Neuronal stem cell (in vitro differentiated cells): ENCODE results near the gene LHFPL5.
A peak's percentile ranks its signal among the peaks of the same experiment; 100 is the strongest.

Experiments used
- DNase-seq: peaks from one replicate; pipeline ENCODE4 v3.0.0-alpha.2; 2013; ENCODE audit warnings: low spot score
- H2AFZ ChIP-seq: one replicate; pipeline ENCODE4 v1.6.1; 2013; ENCODE audit warnings: mild to moderate bottlenecking, low read length, inconsistent platforms
- H2AK5ac ChIP-seq: 2 replicates; pipeline ENCODE4 v1.6.1; 2013; ENCODE audit warnings: low read depth, mild to moderate bottlenecking, inconsistent platforms, low read length, moderate library complexity, mixed read lengths
- H2BK120ac ChIP-seq: 2 replicates; pipeline ENCODE4 v1.6.1; 2013; ENCODE audit warnings: low read depth, mild to moderate bottlenecking, inconsistent platforms, low read length, moderate library complexity, mixed read lengths
- H2BK12ac ChIP-seq: one replicate; pipeline ENCODE4 v1.6.1; 2013; ENCODE audit warnings: low read length, inconsistent platforms
- H2BK15ac ChIP-seq: 2 replicates; pipeline ENCODE4 v1.6.1; 2013; ENCODE audit warnings: mild to moderate bottlenecking, low read length, inconsistent platforms, mixed read lengths
- H2BK5ac ChIP-seq: one replicate; pipeline ENCODE4 v1.6.1; 2013; ENCODE audit warnings: inconsistent platforms, mild to moderate bottlenecking, low read length, moderate library complexity
- H3K14ac ChIP-seq: one replicate; pipeline ENCODE4 v1.6.1; 2013; ENCODE audit warnings: low read length, inconsistent platforms
- H3K18ac ChIP-seq: 2 replicates; pipeline ENCODE4 v1.6.1; 2013; ENCODE audit warnings: low read length, inconsistent platforms
- H3K23ac ChIP-seq: 2 replicates; pipeline ENCODE4 v1.6.1; 2013; ENCODE audit warnings: low read depth, mild to moderate bottlenecking, mixed read lengths, low read length, inconsistent platforms; ENCODE audit not compliant: poor library complexity
- H3K27ac ChIP-seq: replicated peaks from 3 replicates; pipeline ENCODE4 v1.5.1; 2013; ENCODE audit warnings: low read length, inconsistent platforms
- H3K27me3 ChIP-seq, 3 experiments: 2 replicates each; pipeline ENCODE4 v1.6.1; 2013; ENCODE audit warnings: low read length in 3 of 3, mild to moderate bottlenecking in 2 of 3, inconsistent platforms in 1 of 3, low read depth in 1 of 3, mixed read lengths in 1 of 3, moderate library complexity in 1 of 3; ENCODE audit not compliant: control insufficient read depth in 3 of 3, insufficient read depth in 3 of 3
- H3K36me3 ChIP-seq, 2 donors: replicated peaks in 1 of 2; 2 replicates each; pipeline ENCODE4 v1.6.1; 2013; ENCODE audit warnings: low read length in 2 of 2; ENCODE audit not compliant: control insufficient read depth in 2 of 2, insufficient read depth in 2 of 2
- H3K4ac ChIP-seq: 2 replicates; pipeline ENCODE4 v1.6.1; 2013; ENCODE audit warnings: inconsistent platforms, mild to moderate bottlenecking, low read length, moderate library complexity
- H3K4me1 ChIP-seq, 2 donors: 1 replicate in 1 of 2; 2 replicates in 1 of 2; pipeline ENCODE4 v1.6.1; 2013; ENCODE audit warnings: low read length in 2 of 2, low read depth in 1 of 2; ENCODE audit not compliant: control insufficient read depth in 2 of 2, insufficient read depth in 1 of 2
- H3K4me2 ChIP-seq: one replicate; pipeline ENCODE4 v1.6.1; 2013; ENCODE audit warnings: mild to moderate bottlenecking, low read length, inconsistent platforms; ENCODE audit not compliant: insufficient read depth, poor library complexity, severe bottlenecking
- H3K4me3 ChIP-seq, 2 donors: 2 replicates each; pipeline ENCODE4 v1.5.1; 2013; ENCODE audit warnings: low read length in 2 of 2, mild to moderate bottlenecking in 2 of 2, inconsistent platforms in 1 of 2, moderate library complexity in 1 of 2
- H3K79me1 ChIP-seq: one replicate; pipeline ENCODE4 v1.6.1; 2013; ENCODE audit warnings: low read depth, mild to moderate bottlenecking, inconsistent platforms, low read length, moderate library complexity
- H3K9ac ChIP-seq: one replicate; pipeline ENCODE4 v1.6.1; 2013; ENCODE audit warnings: mild to moderate bottlenecking, low read depth, low read length, inconsistent platforms; ENCODE audit not compliant: poor library complexity
- H3K9me3 ChIP-seq, 2 donors: replicated peaks in 1 of 2; 2 replicates each; pipeline versions ENCODE3 to v1.6.1; 2013; ENCODE audit warnings: low read length in 2 of 2, mild to moderate bottlenecking in 2 of 2, inconsistent platforms in 1 of 2, low read depth in 1 of 2, mixed read lengths in 1 of 2, moderate library complexity in 1 of 2; ENCODE audit not compliant: control insufficient read depth in 2 of 2, insufficient read depth in 1 of 2
- H4K8ac ChIP-seq: one replicate; pipeline ENCODE4 v1.6.1; 2013; ENCODE audit warnings: low read depth, mild to moderate bottlenecking, inconsistent platforms, low read length, moderate library complexity
- H4K91ac ChIP-seq: one replicate; pipeline ENCODE4 v1.6.1; 2013; ENCODE audit warnings: low read length, low read depth, mild to moderate bottlenecking, inconsistent platforms; ENCODE audit not compliant: poor library complexity
- WGBS, 2 donors: extraction: QIAGEN DNeasy Blood & Tissue Kit; methylation state at CpG; one replicate each; pipeline ENCODE4 v1.1.7; 2013; ENCODE audit warnings: missing lambda C conversion rate in 2 of 2, mixed read lengths in 1 of 2; ENCODE audit not compliant: insufficient read length in 2 of 2, insufficient replicate concordance in 1 of 2; ENCODE audit errors: extremely low coverage in 2 of 2; 5-methylcytosine and 5-hydroxymethylcytosine counted together

LHFPL5 gene

DNA sequence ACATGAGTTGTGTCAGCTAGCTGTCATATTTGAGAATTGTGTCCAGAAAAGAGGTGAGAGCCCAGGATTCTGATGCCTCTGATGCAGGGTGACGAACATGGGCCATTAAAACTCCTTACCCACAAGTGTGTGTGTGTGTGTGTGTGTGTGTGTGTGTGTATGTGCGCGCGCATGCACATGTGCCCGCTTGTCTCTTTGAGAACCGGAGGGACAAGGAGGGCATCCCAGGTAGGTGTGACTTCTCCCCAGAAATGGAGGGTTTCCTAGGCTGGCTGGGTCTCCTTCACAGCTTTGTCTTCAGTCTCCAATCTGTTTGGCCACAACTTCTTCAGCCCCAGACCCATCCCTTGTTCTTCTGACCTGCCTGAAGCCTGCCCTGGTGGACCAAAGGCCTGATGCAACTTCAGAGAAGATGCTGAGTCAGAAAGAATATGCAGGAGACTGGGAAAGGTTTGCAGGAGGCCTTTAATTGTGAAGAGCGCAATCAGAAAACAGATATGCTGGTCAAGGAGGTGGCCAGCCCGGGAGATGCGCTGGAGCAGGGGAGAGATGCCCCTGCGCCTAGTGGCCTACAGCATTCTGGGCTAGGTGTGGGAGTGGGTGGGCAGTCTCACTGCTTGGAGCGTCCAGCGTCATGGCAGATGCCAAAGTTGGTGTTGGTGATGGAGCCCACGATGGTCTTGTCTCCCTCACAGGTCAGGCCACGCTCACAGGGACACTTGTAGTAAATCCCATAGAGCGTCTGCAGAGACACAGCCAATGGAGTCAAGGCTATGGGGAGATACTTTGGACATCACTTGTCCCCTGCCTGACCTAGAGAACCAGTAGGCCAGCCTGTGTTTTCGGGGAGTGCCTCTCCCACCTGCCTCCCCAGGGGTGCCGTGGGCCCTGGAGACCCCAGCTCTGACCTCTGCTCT lies 10.4 kb upstream of the LHFPL5 start:
- H3K9me3 ChIP-seq = no peaks in the 10 kb centered on the region
- H4K8ac ChIP-seq = peak overlapping the region; percentile 87
- peak overlapping the region; percentile 85 for H3K14ac ChIP-seq
- peak overlapping the region; percentile 92 for H3K23ac ChIP-seq
- peak overlapping the region; percentile 66 for H3K9ac ChIP-seq
- no peak overlapping the region for H3K4me3 ChIP-seq
- no peak overlapping the region for H2BK15ac ChIP-seq
- H2AK5ac ChIP-seq = peak overlapping the region; percentile 76
- no peaks in the 10 kb centered on the region for H3K36me3 ChIP-seq
- no peak overlapping the region for H2AFZ ChIP-seq
- H3K27ac ChIP-seq = no peak overlapping the region
- H3K4me1 ChIP-seq = no peaks in the 10 kb centered on the region
- H3K79me1 ChIP-seq = no peaks in the 10 kb centered on the region
- H3K4me2 ChIP-seq = no peak overlapping the region
- H4K91ac ChIP-seq = no peak overlapping the region
- H3K4ac ChIP-seq = no peak overlapping the region
- no peak overlapping the region for H2BK5ac ChIP-seq
- H3K18ac ChIP-seq = peak overlapping the region; percentile 29
- WGBS, 2 donors = no CpG with 5 or more reads among the region's 17 CpGs
- no peak overlapping the region for H2BK12ac ChIP-seq
- peaks cover 0 to 17% (median 0%) of the 10 kb centered on the region in 3 experiments for H3K27me3 ChIP-seq
- H2BK120ac ChIP-seq = no peak overlapping the region
- DNase-seq = no peak

DNA sequence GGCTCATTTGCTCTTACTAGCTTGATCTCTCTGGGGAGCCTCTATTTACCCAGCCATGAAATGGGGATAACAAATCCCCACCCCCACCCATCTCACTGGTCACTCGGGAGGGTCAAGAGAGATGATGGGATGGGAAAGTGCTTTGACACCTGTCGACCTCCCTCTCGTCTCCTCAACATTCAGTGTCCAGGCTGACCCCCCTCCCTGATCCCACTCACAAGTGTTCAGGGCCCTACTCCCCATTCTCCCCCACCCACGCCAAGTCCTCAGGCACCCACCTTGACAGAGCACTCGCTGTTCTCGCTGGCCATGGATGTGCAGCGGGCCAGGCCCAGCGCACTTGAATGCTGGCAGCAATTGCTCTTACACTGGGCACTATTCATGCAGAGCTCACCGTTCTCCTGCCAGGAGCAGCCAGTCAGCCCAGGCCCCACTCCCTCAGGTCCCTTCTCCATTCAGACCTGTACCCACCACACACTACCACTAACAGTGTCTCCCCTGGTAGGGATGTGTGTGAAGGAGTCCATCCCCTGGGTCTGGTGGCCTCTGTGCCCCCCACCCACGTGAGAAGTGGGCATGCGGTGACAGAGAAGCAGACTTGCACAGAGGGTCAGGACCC lies 9.6 kb upstream of the LHFPL5 start:
- peak overlapping the region; percentile 64 for H2BK12ac ChIP-seq
- WGBS, 2 donors = no CpG with 5 or more reads among the region's 11 CpGs

DNA sequence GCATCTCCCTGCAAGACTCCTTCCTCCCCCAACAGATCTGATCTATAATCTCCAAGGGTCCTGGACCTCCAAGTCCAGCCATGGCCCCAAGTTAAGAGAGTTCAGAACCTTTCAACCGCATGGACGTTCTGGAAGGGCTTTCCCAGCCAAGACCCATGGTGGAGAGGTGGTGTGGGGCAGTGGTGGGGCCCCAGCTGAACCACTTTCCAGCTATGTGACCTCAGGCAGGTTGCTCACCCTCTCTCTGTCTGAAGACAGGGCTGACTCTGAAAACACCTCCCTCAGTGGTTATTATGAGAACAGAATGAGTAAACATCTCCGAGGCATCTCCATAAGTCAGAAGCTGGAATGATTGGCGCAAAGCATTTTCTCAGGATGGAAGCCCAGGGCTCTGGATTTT lies 8.9 kb upstream of the LHFPL5 start:
- Histone ChIP-seq H3K27ac (no peak overlapping the region), H3K4me3 (no peak overlapping the region), H2AFZ (no peak overlapping the region), H2BK120ac (no peak overlapping the region), H3K18ac (no peak overlapping the region), H3K14ac (peak overlapping the region; percentile 25), H3K4me1 (no peaks in the 10 kb centered on the region), H3K79me1 (no peaks in the 10 kb centered on the region), H2BK12ac (no peak overlapping the region), H4K8ac (no peak overlapping the region), H3K36me3 (no peaks in the 10 kb centered on the region), H3K27me3 (peaks cover 0 to 17% (median 0%) of the 10 kb centered on the region in 3 experiments), H4K91ac (no peak overlapping the region), H3K4me2 (no peak overlapping the region), H3K23ac (no peak overlapping the region), H2BK15ac (no peak overlapping the region), H2BK5ac (no peak overlapping the region), H3K9me3 (no peaks in the 10 kb centered on the region), H3K9ac (no peak overlapping the region), H3K4ac (no peak overlapping the region), H2AK5ac (no peak overlapping the region)
- WGBS, 2 donors = no CpG with 5 or more reads among the region's 4 CpGs
- no peak for DNase-seq

More for the DNA sequence above, 9.6 kb upstream of the LHFPL5 start:
- Histone ChIP-seq H3K9me3 (no peaks in the 10 kb centered on the region), H2AFZ (no peak overlapping the region), H3K23ac (peak overlapping the region; percentile 93), H2BK120ac (no peak overlapping the region), H3K9ac (no peak overlapping the region), H3K18ac (peak overlapping the region; percentile 54), H2BK5ac (no peak overlapping the region), H3K4me2 (no peak overlapping the region), H3K4me3 (no peak overlapping the region), H3K27me3 (peaks cover 0 to 17% (median 0%) of the 10 kb centered on the region in 3 experiments), H3K4ac (no peak overlapping the region), H3K36me3 (no peaks in the 10 kb centered on the region), H4K8ac (no peak overlapping the region), H2AK5ac (no peak overlapping the region), H3K27ac (no peak overlapping the region), H3K4me1 (no peaks in the 10 kb centered on the region), H2BK15ac (peak overlapping the region; percentile 31), H4K91ac (no peak overlapping the region), H3K79me1 (no peaks in the 10 kb centered on the region), H3K14ac (peak overlapping the region; percentile 25)
- DNase-seq = no peak
